ENCODE measurements around the gene SOX18.

SOX18 gene

DNA sequence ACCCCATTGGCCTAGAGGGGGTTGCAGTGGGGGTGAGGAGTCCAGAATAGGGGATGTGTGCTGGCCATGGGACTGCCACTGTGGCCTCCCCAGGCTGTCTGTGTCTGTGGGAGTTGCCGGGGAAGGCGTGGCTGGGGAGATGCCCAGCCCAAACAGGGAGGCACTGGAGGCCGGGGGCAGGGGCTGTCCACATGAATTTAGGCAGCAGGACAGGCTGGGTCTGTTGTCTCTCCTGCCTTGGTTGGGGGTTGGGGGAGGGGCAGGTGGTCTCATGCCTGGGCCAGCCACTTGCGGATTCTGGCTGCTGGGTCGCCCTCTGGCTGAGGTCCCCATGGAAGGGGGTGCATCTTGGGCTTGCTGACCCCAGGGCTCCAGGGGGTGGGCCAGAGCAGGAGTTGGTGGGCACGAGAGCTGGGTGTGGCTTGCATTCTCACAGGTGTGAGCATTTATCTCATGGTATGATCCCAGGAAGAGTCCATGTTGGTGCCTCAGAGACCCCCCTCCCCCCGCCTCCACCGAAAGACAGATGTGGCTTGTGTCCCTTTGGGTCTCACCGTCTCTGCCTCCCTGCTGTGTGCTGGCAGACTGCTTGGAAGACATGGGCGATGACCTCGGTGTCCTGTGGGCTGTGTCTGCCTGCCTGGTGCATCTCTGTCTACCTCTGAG lies 4.0 kb downstream of the SOX18 start:
- no peak for DNase-seq
- Histone ChIP-seq H3K4me3 (no peak overlapping the region), H3K27me3 (peaks cover 9 to 94% of the 10 kb centered on the region in 2 donors), H3K27ac (no peak overlapping the region), H3K9me3 (no peaks in the 10 kb centered on the region), H3K36me3 (no peaks in the 10 kb centered on the region), H3K4me1 (peaks cover 0 to 37% (median 25%) of the 10 kb centered on the region in 4 donors)
- intact Hi-C loops (cut with DNase I; ENCODE audit: low total_unique reads): no loop called here
- TF ChIP-seq, protein P1, sequence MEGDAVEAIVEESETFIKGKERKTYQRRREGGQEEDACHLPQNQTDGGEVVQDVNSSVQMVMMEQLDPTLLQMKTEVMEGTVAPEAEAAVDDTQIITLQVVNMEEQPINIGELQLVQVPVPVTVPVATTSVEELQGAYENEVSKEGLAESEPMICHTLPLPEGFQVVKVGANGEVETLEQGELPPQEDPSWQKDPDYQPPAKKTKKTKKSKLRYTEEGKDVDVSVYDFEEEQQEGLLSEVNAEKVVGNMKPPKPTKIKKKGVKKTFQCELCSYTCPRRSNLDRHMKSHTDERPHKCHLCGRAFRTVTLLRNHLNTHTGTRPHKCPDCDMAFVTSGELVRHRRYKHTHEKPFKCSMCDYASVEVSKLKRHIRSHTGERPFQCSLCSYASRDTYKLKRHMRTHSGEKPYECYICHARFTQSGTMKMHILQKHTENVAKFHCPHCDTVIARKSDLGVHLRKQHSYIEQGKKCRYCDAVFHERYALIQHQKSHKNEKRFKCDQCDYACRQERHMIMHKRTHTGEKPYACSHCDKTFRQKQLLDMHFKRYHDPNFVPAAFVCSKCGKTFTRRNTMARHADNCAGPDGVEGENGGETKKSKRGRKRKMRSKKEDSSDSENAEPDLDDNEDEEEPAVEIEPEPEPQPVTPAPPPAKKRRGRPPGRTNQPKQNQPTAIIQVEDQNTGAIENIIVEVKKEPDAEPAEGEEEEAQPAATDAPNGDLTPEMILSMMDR (IDR thresholded peaks at IDR 0.05): no peak

DNA sequence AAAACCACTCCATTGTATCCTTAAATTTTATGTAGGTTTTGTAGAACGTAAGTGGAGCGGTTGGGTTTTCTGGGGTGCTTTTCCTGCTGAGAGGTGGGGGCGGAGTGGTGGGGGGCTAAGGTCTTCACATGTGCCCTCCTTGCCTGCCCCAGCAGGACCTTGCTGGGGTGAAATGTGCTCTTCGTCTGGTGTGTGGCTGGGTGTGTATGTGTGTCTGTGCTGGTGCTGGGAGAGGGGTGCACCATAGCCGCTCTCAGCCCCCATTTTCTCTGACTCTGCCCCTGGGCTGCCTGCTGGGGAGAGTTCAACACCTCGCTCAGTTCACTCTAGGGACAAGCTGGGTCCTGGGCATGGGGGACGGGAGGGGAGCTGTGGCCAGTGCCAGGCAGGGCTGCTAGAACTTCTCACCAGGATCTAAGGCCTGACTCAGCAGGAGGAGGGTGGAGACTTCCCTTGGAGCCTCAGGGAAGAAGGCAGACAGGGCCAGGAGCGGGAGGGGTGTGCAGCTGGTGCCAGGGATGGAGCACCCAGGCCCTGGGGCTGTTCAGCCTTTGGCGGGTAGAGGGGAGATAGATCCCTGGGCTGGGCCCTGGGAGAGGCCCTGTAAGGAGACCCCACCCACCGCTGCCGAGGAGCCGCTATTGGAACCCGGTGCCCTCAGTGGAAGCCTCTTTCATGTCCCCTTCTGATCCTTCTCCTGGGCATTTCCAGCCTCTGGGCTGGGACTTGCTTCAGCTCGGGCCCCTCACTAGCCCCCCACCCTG lies 4.8 kb downstream of the SOX18 start:
- H3K36me3 ChIP-seq: no peaks in the 10 kb centered on the region
- no peak for DNase-seq
- intact Hi-C loops (cut with DNase I; ENCODE audit: low total_unique reads): no loop called here
- H3K4me1 ChIP-seq: peaks cover 0 to 33% (median 22%) of the 10 kb centered on the region in 4 donors
- H3K4me3 ChIP-seq: no peak overlapping the region
- no peak overlapping the region for H3K27ac ChIP-seq
- TF ChIP-seq, protein P1 (IDR thresholded peaks at IDR 0.05): no peak
- peaks cover 4 to 94% of the 10 kb centered on the region in 2 donors for H3K27me3 ChIP-seq
- H3K9me3 ChIP-seq: no peaks in the 10 kb centered on the region

DNA sequence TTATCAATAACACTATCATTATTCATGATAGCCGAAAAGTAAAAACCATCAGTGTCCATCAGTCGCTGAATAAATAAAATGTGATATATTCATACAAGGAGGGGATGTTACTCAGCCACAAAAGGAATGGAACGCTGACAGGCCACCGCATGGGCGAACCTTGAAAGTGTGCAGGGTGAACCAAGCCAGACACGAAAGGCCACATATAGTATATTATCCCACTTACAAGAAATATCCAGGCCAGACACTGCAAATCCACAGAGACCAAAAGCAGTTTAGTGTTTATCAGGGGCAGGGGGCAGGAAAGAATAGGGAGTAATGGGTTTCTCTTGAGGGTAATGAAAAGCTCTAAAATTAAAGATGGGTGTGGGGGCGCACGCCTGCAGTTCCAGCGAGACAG lies 5.7 kb downstream of the SOX18 start:
- Histone ChIP-seq H3K36me3 (no peaks in the 10 kb centered on the region), H3K27ac (no peak overlapping the region), H3K4me1 (peaks cover 0 to 35% (median 22%) of the 10 kb centered on the region in 4 donors), H3K27me3 (peaks cover 3 to 96% of the 10 kb centered on the region in 2 donors), H3K4me3 (no peak overlapping the region), H3K9me3 (no peaks in the 10 kb centered on the region)
- intact Hi-C loops (cut with DNase I; ENCODE audit: low total_unique reads): no loop called here
- no peak for DNase-seq
- TF ChIP-seq, protein P1 (IDR thresholded peaks at IDR 0.05): no peak

DNA sequence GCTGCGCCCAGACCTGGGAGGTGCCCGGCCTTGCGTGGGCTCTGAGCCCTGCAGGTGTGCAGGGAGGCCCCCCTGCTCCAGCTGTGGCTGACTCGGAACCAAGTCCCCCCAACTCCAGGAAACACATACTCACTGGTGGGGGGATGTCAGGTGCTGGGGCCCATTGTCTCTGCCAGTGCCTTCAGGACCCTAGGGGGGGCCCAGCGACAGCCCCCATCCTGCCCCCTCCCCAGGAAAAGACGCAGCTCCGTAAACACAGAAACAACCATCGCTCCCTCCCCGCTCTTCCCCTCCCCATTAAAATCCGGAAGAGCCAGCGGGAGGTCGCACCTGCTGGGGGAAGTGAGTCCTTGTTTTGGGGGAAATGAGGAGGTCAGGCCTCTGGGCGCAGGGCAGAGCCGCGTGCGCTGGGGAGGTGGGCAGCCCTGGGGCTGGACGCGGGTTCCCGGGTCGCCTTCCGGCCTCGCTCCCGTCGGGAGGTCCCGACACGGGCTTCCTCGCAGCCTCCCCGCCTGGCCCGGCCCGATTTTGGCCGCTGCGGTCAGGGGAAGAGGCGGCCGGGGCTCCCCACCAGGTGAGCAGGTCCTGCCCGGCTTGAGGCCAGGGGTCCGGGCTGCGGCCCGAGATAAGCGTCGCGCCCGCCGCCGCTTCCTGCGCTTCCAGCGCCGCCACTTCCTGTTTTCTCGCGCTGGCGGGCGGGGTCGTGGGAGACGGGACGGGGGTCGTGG lies 7.2 kb downstream of the SOX18 start:
- peaks cover 3 to 96% of the 10 kb centered on the region in 2 donors for H3K27me3 ChIP-seq
- H3K36me3 ChIP-seq: no peaks in the 10 kb centered on the region
- no peak for DNase-seq
- H3K9me3 ChIP-seq: no peaks in the 10 kb centered on the region
- H3K27ac ChIP-seq: no peak overlapping the region
- intact Hi-C loops (cut with DNase I; ENCODE audit: low total_unique reads): no loop called here
- H3K4me1 ChIP-seq: peaks cover 0 to 39% (median 29%) of the 10 kb centered on the region in 4 donors
- H3K4me3 ChIP-seq: peak overlapping the region; percentile 27 to 49
- TF ChIP-seq, protein P1 (IDR thresholded peaks at IDR 0.05): no peak

DNA sequence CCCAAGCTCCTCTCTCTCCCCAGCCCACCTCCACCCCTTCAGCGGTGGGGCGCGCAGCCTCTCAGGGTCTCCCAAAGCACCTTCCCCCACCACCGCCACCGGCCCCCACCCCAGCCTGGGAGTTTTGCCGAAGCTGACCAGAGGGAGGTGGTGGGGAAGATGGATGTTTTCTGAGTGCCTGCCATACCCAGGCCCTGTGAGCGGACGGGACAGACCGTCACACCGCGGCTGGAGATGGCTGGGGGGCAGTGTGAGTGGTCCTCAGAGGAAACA lies 7.7 kb downstream of the SOX18 start:
- intact Hi-C loops (cut with DNase I; ENCODE audit: low total_unique reads): no loop called here
- Histone ChIP-seq H3K36me3 (no peaks in the 10 kb centered on the region), H3K27me3 (peaks cover 3 to 96% of the 10 kb centered on the region in 2 donors), H3K4me3 (peak overlapping the region in 1 of 2 donors; percentile 49), H3K4me1 (peaks cover 0 to 42% (median 29%) of the 10 kb centered on the region in 4 donors), H3K9me3 (no peaks in the 10 kb centered on the region), H3K27ac (no peak overlapping the region)
- TF ChIP-seq, protein P1 (IDR thresholded peaks at IDR 0.05): no peak
- DNase-seq: no peak
